HUES48 (cell line): ENCODE data around the gene UBE2L5.

Source experiments
- H3K27ac ChIP-seq: one replicate; pipeline ENCODE4 v1.7.0; 2013; ENCODE audit warnings: low read depth, low read length, inconsistent platforms
- H3K27me3 ChIP-seq: 2 replicates; pipeline ENCODE4 v1.6.1; 2013; ENCODE audit warnings: mild to moderate bottlenecking, low read length; ENCODE audit not compliant: control insufficient read depth, insufficient read depth
- H3K36me3 ChIP-seq: 2 replicates; pipeline ENCODE4 v1.6.1; 2013; ENCODE audit warnings: low read length; ENCODE audit not compliant: control insufficient read depth, insufficient read depth
- H3K4me1 ChIP-seq: 2 replicates; pipeline ENCODE4 v1.6.1; 2013; ENCODE audit warnings: mild to moderate bottlenecking, low read length; ENCODE audit not compliant: control insufficient read depth, insufficient read depth
- H3K4me3 ChIP-seq: 2 replicates; pipeline ENCODE4 v1.5.1; 2013; ENCODE audit warnings: mild to moderate bottlenecking, low read depth, low read length
- H3K9ac ChIP-seq: 2 replicates; pipeline ENCODE4 v1.6.1; 2013; ENCODE audit warnings: mild to moderate bottlenecking, low read depth, low read length, moderate library complexity
- H3K9me3 ChIP-seq: 2 replicates; pipeline ENCODE4 v1.6.1; 2013; ENCODE audit warnings: low read length; ENCODE audit not compliant: control insufficient read depth, insufficient read depth

Gene UBE2L5

GRCh38 chr13:30391956-30392680 is 30.2 kb upstream of the UBE2L5 start:
- H3K36me3 ChIP-seq, result no peaks in the 10 kb centered on the region
- no peaks in the 10 kb centered on the region for H3K27me3 ChIP-seq
- H3K9ac ChIP-seq, result no peak overlapping the region
- no peak overlapping the region for H3K4me3 ChIP-seq
- no peak overlapping the region for H3K27ac ChIP-seq
- H3K4me1 ChIP-seq, result peaks cover 21% of the 10 kb centered on the region
- H3K9me3 ChIP-seq, result no peaks in the 10 kb centered on the region

- no peak overlapping the region for H3K4me3 ChIP-seq
- no peaks in the 10 kb centered on the region for H3K9me3 ChIP-seq
- no peak overlapping the region for H3K27ac ChIP-seq
- no peaks in the 10 kb centered on the region for H3K36me3 ChIP-seq
- H3K9ac ChIP-seq, result no peak overlapping the region
- no peaks in the 10 kb centered on the region for H3K27me3 ChIP-seq
- H3K4me1 ChIP-seq, result peaks cover 21% of the 10 kb centered on the region
These were observed 29.6 kb upstream of the UBE2L5 start for GRCh38 chr13:30392681-30393045.

GRCh38 chr13:30394751-30395191 is 27.5 kb upstream of the UBE2L5 start:
- H3K9ac ChIP-seq, result peak overlapping the region; percentile 2; the same call in 1 of the 2 replicates
- H3K27me3 ChIP-seq, result no peaks in the 10 kb centered on the region
- H3K4me1 ChIP-seq, result peaks cover 18% of the 10 kb centered on the region
- H3K27ac ChIP-seq, result no peak overlapping the region
- no peaks in the 10 kb centered on the region for H3K9me3 ChIP-seq
- peak overlapping the region; percentile 60 for H3K4me3 ChIP-seq
- H3K36me3 ChIP-seq, result no peaks in the 10 kb centered on the region

- H3K36me3 ChIP-seq, result no peaks in the 10 kb centered on the region
- H3K9ac ChIP-seq, result peak overlapping the region; percentile 29; the same call in 1 of the 2 replicates
- no peaks in the 10 kb centered on the region for H3K27me3 ChIP-seq
- peak overlapping the region; percentile 34 for H3K27ac ChIP-seq
- no peaks in the 10 kb centered on the region for H3K9me3 ChIP-seq
- peak overlapping the region; percentile 60 for H3K4me3 ChIP-seq
- peaks cover 18% of the 10 kb centered on the region for H3K4me1 ChIP-seq
These were observed 26.8 kb upstream of the UBE2L5 start for GRCh38 chr13:30395192-30396158.

GRCh38 chr13:30396434-30397075 is 25.7 kb upstream of the UBE2L5 start:
- H3K4me1 ChIP-seq, result peaks cover 19% of the 10 kb centered on the region
- no peaks in the 10 kb centered on the region for H3K9me3 ChIP-seq
- H3K4me3 ChIP-seq, result no peak overlapping the region
- no peak overlapping the region for H3K9ac ChIP-seq
- no peaks in the 10 kb centered on the region for H3K36me3 ChIP-seq
- H3K27ac ChIP-seq, result no peak overlapping the region
- no peaks in the 10 kb centered on the region for H3K27me3 ChIP-seq

- Histone ChIP-seq H3K4me3 (no peak overlapping the region), H3K36me3 (no peaks in the 10 kb centered on the region), H3K4me1 (peaks cover 28% of the 10 kb centered on the region), H3K9me3 (no peaks in the 10 kb centered on the region), H3K9ac (no peak overlapping the region), H3K27ac (no peak overlapping the region), H3K27me3 (no peaks in the 10 kb centered on the region)
These were observed 23.7 kb upstream of the UBE2L5 start for GRCh38 chr13:30398601-30399072.

GRCh38 chr13:30400376-30400775 is 21.9 kb upstream of the UBE2L5 start:
- Histone ChIP-seq H3K27ac (no peak overlapping the region), H3K4me3 (no peak overlapping the region), H3K4me1 (peaks cover 18% of the 10 kb centered on the region), H3K27me3 (no peaks in the 10 kb centered on the region; the same call in 1 of the 2 replicates), H3K36me3 (no peaks in the 10 kb centered on the region), H3K9me3 (no peaks in the 10 kb centered on the region), H3K9ac (no peak overlapping the region)

GRCh38 chr13:30401347-30401746 is 20.9 kb upstream of the UBE2L5 start:
- no peaks in the 10 kb centered on the region for H3K9me3 ChIP-seq
- H3K27ac ChIP-seq, result no peak overlapping the region
- H3K27me3 ChIP-seq, result no peaks in the 10 kb centered on the region; the same call in 1 of the 2 replicates
- H3K4me1 ChIP-seq, result peaks cover 12% of the 10 kb centered on the region
- no peak overlapping the region for H3K4me3 ChIP-seq
- H3K9ac ChIP-seq, result no peak overlapping the region
- no peaks in the 10 kb centered on the region for H3K36me3 ChIP-seq

GRCh38 chr13:30403456-30403855 is 18.8 kb upstream of the UBE2L5 start:
- H3K9ac ChIP-seq, result no peak overlapping the region
- H3K27ac ChIP-seq, result no peak overlapping the region
- H3K4me1 ChIP-seq, result peaks cover 10% of the 10 kb centered on the region; the same call in 1 of the 2 replicates
- no peaks in the 10 kb centered on the region for H3K36me3 ChIP-seq
- H3K9me3 ChIP-seq, result no peaks in the 10 kb centered on the region
- H3K27me3 ChIP-seq, result no peaks in the 10 kb centered on the region; the same call in 1 of the 2 replicates
- H3K4me3 ChIP-seq, result no peak overlapping the region

- H3K27me3 ChIP-seq, result peaks cover 7% of the 10 kb centered on the region
- no peaks in the 10 kb centered on the region for H3K36me3 ChIP-seq
- no peaks in the 10 kb centered on the region for H3K9me3 ChIP-seq
- H3K4me1 ChIP-seq, result peaks cover 17% of the 10 kb centered on the region; the same call in 1 of the 2 replicates
- H3K27ac ChIP-seq, result no peak overlapping the region
- H3K4me3 ChIP-seq, result no peak overlapping the region
- H3K9ac ChIP-seq, result no peak overlapping the region
These were observed 18.1 kb upstream of the UBE2L5 start for GRCh38 chr13:30404207-30404606.
